NCI-H2196 (cell line): Measurements from ENCODE around the gene SNX32.
A peak's percentile ranks its signal among the peaks of the same experiment; 100 is the strongest.

Source experiments
- DNase-seq: peaks from one replicate; lab custom pipeline; 2025; ENCODE audit not compliant: unreplicated experiment; lab: John Stamatoyannopoulos, UW

The SNX32 gene

DNA sequence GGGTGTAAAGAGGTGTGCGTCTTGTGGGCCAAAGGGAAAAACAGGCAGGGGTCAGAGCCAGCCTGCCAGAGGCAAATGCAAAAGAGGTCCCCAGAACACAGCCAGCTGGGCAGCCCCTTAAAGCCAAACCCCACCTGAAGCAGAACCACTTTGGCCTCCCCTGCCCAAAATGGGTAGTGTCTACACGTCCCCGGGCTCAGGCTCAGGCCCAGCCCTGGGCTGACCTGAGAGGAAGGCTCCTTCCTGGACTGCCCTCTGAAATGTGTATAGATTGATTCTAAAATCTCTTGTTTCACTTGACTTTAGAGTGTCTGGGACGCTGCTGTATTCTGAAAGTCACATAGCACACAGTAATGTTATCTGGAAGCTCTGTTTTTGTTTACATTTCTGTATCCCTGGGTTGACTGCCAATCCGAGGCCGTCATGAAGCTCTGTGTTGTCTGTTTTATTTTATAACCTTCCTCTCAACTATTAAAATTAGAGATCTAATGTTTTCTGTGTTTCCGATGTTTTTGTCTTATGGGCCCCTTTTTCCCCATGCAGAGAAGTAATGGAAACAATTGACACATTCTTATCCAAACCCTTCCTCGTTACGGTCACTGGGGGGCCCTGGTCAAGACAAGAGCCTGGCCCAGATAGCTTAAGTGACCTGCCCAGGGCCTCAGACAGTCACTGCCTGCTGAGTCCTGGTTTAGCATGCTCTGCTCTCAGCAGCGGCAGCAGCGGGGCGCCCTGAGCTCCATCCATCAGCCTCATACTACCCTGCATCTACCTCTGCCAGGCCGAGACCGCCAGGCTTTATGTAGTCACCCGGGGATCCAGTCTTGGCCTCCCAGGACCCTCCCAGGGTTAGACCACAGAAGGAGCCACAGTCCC lies 36.8 kb upstream of the SNX32 start:
- DNase-seq: no peak

DNA sequence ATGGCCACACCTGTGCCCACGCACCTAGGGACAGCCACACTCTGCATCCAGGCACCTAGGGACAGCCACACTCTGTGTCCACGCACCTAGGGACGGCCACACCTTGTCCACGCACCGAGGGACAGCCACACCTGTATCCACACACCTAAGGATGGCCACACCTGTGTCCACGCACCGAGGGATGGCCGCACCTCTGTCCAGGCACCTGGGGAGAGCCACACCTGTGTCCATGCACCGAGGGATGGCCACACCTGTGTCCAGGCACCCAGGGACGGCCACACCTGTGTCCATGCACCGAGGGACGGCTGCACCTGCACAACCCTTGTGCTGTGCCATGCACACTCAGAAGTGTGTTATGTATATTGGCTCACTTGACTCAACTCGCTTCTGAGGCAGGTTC lies 36.1 kb upstream of the SNX32 start:
- no peak for DNase-seq

DNA sequence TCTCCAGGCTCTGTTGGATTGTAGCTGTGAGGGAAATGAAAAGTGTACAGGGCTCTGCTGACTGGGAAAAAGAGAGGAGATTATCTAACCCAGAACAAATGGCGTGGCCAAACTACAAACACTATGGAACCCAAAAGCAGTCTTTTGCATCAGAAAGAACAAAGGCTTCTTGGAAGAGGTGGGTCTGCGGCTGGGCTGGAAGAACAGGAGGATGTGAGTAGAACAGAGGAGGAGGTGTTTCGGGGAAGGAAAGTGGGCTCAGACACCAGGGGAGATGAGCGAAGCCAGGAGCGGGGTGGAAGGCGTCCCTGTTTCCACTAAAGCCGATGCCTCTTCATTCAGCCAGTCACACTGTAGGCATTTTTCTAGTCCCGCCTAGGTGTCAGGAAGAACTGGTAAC lies 34.9 kb upstream of the SNX32 start:
- no peak for DNase-seq

DNA sequence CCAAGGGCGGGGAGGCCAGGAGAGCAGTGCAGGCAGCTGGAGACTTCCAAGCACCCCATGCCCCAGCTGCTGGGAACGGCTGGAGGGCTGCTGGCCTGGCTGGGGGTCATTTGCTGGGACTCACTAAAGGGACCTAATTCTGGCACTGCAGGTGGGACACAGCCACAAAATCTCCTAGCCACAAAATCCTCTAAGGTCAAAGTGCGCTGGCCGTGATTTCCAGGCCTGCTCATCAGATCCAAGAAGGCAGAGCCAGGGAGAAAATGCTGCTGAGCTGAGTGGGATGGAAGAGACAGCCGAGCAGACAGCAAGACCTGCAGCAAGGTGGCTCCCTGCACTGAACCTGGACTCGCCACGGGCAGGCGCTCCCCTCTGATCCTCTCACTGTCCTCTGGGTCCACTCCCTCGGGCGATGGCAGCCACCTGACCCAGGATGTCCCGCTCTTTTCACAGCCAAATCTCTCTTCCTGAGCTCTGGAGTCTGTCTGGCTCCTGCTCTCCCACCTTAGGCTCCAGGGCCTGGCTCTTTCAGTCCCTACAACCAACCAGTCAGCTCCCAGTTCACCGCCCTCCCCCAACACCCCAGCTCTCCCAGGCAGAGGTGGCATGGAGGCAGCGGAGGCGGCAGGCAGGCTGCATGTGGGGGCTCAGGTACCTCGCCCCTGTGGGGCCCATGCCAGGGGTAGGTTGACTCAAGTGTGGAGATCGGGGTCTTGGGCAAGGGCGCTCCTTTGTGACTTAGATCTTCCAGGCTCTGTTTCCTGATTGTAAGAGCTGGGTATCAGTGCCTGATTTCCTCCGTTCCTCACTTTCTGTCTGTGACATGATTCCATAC lies 32.4 kb upstream of the SNX32 start:
- DNase-seq: no peak

DNA sequence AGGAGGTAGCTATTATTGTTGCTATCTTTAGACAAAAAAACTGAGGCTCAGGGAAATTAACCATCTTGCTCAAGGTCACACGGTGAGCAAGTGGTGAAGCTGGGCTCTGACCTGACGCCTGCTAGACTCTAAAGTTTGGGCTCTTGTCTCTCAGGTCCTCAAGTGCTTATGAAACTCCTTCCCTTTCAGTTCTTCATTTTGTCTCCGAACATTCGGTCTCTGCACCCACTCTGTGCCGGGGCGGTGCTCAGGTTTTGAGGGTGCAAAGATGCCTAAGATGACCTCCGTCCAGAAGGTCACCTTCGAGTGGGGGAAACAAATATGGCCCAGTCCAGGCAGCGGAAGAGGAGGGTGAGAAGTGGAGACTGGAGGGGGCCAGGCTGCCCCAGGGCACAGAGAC lies 30.9 kb upstream of the SNX32 start:
- no peak for DNase-seq

DNA sequence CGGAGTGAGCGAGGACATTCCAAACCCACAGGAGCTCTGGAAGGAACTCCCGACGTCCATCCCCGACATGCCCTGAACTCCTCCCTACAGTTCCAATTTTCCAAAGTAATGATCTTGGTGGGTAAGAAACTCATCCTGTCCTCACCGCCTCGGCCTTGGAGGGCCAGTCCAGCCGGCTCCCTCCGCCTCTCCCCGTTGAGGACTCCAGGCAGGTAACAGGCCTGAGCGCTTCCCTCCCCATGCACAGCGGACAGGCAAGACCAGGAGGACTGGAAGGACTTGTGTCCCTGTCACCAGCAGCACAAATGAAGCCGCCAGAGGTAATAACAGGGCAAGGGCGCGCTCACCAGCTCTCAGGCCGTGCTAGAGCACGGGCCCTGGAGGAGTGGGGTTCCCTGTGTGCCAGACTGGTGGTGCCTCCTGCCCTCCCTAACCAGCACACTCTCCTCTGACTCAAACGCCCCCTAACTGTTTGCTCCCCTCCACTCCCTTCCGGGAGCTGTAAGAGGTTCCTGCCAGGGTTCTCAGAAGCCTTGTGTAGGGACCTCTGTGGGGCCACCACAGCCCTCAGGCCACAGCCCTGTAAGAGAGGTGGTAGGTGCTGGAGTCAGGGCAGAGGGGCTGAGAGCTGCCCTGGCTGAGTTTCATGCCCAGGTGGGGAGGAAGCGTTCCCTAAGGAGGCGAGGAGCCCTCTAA lies 29.8 kb upstream of the SNX32 start:
- DNase-seq: no peak

DNA sequence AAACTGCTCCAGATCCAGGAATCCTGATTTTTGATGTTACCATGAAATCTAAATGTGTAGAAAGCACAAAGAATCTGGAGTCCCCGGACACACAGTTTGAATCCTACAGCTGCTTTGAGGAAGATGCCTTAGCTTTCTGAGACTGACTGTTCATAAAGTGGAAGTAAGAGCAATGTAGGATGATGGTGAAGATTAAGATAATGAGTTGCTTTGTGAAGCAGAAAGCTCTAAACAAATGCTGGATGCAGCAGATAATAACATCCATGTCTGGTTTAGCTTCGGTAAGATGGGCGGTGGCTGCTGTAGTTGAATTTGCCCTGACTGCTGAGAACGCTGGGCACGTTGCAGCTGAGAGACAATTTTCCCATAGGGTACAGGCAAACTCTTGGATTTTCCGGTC lies 26.8 kb upstream of the SNX32 start:
- DNase-seq: no peak

DNA sequence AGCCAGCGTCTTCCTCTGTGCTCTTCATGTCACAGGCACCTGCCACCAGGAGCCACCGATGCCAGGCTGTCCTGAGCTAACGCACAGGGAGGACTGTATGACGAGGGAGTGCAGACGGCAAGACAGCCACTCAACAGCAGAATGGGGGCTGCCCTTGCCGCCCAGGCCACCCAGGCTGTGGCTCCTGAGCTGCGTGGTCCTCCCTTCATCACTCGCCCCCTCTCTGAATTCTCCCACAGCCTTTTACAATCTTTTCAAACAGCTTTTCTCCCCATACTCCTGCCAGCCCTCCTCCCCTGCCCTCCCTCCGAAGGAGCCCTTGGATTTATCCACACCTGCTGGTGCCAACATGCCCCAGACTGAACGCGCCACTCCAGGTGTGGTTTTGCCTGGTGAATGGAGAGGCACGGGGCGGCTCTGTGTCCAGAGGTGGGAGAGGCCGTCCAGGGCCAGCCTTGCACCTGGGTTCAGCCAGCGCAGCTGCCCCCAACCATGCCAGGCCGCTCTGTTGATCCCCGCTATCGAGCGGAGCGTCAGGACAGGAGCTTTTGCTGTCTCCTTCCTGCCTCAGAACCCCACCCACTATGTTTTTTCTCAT lies 24.9 kb upstream of the SNX32 start:
- DNase-seq: no peak

DNA sequence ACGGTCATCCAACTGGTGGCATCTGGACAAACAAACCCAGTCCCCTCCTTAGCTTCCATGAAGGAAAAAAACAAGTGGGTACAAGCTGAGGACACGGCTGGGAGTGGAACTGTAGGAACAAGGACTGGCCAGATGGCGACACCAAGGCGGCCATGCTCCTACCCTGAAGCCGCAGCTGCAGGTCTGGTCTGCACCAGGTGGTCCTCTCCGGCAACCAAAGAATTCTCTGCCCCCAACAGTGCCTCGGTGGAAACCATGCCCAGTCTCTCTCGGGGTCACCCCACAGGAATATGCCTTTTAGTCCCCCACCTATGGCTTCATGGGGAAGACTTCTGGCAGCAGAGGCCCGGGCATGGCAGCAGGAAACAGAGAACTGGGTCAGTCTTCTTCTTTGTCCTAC lies 24.3 kb upstream of the SNX32 start:
- DNase-seq: no peak

DNA sequence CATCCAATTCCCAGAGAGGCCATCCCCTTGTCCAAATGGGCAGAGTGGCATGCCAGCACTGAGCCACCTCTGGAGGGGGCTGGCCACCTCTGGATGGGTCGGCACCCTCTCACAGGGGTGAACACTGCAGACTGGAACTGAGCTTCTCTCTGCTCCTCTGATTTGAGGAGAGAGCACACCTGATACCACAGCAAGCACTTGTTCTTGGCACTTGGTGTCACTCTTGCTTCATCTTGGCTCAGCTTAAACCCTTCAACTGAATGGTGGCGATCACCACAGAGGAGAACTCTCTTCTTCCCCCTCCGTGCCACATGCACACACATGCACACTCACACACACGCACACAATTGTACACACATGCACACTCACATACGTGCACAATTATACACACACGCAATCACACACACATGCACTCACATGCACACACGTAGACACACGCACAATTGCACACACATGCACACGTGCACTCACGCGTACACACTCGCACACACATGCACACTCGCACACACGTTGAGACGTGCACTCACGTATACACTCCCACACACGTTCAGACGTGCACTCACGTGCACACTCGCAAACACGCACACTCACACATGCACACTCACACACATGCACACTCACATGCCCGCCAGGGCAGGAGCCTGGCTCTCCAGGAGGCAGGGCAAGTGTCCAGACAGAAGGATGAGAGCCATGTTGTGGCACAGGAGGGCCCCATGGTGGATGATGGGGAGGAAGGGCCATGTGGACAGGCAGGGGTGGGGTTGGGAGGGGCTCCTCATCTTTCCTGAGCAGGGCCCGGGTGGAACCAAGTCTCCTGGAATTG lies 23.5 kb upstream of the SNX32 start:
- DNase-seq: peak; percentile 24

DNA sequence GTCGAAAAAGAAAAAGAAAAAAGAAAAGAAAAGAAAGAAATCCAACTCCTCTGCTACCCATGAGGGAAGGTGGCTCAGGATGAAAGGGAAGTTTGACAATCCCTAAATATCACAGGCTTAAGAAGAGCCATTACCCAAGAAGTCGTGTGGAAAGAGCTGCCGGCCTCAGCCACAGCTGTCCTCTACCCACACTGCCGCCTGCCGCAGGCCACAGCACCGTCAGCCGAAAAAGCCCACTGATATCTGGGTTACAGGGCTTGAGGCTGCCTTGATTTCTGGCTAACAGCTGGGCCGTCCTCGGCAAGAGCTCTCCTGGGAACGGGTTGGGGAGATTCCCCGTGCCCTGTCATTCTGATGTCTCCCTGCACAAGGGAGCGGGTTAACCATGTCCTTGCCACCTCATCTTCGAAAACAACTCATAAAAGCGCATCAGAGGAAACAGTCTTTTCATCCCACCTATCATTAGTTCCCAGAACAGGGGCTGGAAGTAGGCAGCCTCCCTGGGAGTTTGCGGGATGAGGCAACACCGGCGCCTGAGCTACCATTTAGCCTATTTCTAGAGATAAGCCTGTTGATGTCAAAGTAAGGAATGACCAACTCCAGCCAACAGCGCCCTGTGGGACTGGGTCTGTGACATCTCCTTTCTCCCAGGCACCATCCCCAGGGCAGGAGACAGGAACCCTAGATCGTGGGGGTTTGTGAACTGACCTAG lies 21.8 kb upstream of the SNX32 start:
- no peak for DNase-seq

DNA sequence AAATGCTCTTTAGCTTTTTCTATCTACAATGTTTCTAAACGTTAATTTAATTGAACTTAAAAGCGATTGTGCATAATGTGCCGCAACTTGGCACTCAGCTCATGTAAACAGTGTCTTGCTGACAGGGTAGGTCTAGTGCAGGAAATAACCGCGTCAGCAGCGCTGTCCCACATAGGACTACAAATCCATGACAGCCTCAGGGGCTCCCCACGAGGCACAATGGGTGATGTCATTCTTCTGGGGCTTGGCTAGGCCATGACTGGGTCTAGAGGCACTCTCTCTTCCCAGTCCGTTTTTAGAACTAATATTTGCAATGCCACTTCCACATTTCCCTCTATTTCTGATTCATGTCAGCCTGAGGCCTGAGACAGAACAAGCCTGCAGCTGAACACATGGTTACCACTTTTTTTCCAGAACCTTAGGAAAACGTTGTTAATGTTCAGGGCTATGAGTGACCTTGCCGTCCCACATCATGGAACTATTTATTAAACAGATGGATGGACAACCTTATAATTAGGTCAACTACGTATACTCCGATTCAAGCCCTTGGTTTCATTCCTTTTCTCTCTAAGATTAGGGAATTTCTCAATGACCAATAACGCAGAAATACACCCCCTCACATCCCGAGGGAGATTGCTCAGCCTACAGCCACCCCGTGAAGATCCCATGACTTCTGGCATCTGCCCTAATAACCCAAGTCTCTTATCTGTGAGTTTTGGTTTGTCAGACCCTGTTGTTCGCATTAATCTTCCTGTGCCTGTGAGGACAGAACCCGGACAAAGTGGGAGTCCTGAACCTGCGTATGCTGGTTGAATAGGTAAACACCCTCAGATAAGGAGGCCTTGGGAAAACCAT lies 19.4 kb upstream of the SNX32 start:
- DNase-seq: no peak

DNA sequence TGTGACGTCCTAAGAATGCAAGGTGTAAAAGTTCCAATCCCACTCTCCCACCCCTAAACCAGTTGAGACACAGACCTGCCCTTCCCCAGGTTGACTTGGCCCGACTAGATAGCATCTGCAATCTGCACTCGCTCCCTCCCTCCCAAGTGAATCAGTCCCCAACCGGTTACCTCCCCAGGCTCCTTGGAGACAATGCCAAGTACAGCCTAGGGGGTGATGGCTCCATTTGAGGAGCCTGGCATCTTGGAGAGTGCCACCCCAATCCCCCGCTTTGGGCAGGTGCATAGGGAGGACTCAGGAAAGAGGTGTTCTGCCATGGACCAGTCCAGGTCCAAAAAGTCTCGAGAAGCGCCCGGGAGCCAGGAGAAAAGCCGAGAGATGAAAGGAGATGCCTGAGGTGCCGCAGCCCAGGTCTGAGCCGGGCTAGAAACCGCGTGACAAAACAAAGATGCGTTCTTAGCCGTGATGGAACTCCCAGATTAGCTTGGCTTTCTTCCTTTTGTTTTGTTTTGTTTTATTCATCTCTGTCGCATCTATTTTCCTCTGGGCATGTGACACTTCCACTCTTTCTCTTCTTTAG lies 18.7 kb upstream of the SNX32 start:
- DNase-seq: no peak

DNA sequence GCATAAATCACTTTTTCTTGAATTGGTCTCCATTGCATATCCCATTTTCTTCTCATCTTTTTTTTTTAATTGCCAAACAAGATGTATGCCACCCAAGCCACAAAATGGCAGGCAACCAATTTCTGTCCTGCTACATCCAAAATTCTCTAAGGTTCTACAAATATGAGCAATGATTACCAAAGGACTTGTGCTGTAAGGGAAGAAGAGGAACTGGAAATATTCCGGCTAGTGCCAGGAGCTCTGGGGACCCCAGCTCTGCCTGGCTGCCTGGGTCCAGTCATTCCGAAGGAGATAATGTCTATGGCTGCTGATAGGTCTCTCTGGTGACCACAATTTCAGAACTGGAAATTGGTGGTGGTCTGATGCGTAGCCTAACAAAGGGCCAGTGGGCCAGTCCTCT lies 17.1 kb upstream of the SNX32 start:
- no peak for DNase-seq

DNA sequence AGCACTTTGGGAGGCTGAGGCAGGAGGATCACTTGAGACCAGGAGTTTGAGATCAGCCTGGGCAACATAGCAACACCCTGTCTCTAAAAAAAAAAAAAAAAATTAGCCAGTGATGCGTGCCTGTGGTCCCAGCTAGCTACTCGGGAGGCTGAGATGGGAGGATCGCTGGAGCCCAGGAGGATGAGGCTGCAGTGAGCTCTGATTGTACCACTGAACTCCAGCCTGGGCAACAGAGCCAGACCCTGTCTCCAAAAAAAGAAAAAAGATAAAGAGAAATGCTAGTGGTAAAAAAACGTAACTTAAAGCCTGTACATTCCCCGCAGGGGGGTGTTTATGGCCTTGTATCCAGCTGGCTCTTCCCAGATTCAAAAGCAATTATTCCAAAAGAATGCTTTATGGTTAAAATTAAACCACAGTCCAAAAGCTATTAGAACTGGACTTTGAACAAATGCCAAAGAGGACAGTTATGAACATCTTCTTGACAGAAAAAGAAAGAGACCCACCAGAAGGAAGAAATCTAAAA lies 16.4 kb upstream of the SNX32 start:
- DNase-seq: no peak

DNA sequence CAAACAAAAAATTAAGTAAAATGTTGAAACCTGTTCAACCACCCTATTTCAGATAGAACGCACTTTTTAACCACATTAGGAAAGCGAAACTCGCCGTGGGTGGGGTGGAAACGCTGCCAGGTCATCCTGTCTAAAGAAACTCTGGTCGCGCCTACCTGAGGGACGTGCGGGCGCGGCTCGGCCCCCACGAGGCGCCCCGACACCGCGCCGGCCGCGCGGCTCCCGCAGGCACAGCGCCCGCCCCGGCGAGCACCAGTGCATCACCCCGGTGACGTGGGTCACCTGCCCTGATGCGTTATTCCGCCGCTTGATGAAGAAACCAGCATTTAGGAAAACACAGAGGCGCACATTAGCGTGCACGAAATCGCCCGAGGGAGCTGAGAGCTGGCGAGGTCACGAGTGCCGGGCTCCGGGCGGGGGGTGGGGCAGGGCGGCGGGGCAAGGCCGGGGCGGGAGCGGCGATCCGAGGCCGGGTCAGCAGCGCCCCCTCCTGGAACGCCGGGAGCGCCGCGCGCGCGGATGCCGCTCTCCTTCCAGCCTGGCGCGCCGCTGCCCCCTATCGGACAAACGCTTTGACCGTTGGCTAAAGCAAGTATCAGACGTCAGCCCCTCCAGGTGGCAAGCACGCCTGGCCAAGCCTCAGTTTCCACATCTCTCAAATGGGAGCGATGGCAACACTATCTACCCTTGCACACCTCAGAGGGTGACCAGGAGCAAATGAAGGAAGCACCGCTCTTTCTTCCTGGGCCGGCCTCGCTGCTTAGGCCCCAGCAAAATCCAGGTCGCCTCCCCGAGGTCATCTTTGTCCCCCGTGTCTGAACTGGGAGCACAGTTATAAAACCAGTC lies 15.7 kb upstream of the SNX32 start:
- peak; percentile 93 for DNase-seq

DNA sequence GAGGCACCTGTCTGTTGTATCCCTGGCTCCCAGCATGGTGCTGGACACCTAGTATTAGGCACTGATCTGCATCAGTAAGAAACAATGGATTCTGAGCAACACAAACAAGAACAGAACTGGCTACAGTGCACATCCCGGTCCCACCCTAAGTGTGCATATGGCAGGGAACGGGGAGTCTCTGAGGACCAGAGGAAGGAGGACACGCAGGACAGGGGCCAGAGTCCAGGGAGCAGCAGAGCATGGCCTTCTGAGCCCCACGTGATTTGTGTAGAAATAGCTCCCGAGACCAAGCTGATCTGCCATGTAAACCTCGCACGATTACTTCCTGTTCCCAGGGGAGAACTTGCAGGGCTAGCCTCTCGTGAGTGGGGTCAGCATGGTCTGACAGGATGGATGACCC lies 12.7 kb upstream of the SNX32 start:
- DNase-seq: no peak
